ENCODE data around the gene ZBTB7C. TPM values are rescaled to one million over a fixed set of nuclear protein-coding genes. Genes with fewer than 3 reads are reported as not detected.

ZBTB7C gene
- total and polyA plus RNA-seq, 2 experiments from 2014 or later: 2.3 to 5.5 TPM

GRCh38 chr18:48173557-48173956, 235.6 kb downstream of the ZBTB7C start:
- Histone ChIP-seq H3K36me3 (no peaks in the 10 kb centered on the region), H3K4me3 (no peak overlapping the region), H3K4me1 (ENCODE audit: low read depth) (peaks cover 9% of the 10 kb centered on the region), H3K27me3 (no peaks in the 10 kb centered on the region), H3K9me3 (ENCODE audit: low read depth) (no peaks in the 10 kb centered on the region), H3K27ac (no peak overlapping the region)
- no peak for TF ChIP-seq CTCF (IDR thresholded peaks at IDR 0.05; ENCODE audit: low read depth, low read length)
- DNase-seq (ENCODE audit: low read depth in 1 of 2, low spot score in 1 of 2): no peak

GRCh38 chr18:48172226-48173006, 236.8 kb downstream of the ZBTB7C start:
- Histone ChIP-seq H3K4me1 (ENCODE audit: low read depth) (peaks cover 21% of the 10 kb centered on the region), H3K4me3 (no peak overlapping the region), H3K27me3 (no peaks in the 10 kb centered on the region), H3K27ac (no peak overlapping the region), H3K9me3 (ENCODE audit: low read depth) (no peaks in the 10 kb centered on the region), H3K36me3 (no peaks in the 10 kb centered on the region)
- TF ChIP-seq CTCF (IDR thresholded peaks at IDR 0.05; ENCODE audit: low read depth, low read length): no peak
- DNase-seq (ENCODE audit: low read depth in 1 of 2, low spot score in 1 of 2): no peak

GRCh38 chr18:48171490-48172188, 237.5 kb downstream of the ZBTB7C start:
- peaks cover 23% of the 10 kb centered on the region for H3K4me1 ChIP-seq (ENCODE audit: low read depth)
- H3K9me3 ChIP-seq (ENCODE audit: low read depth): no peaks in the 10 kb centered on the region
- DNase-seq (ENCODE audit: low read depth in 1 of 2, low spot score in 1 of 2): no peak
- no peak for TF ChIP-seq CTCF (IDR thresholded peaks at IDR 0.05; ENCODE audit: low read depth, low read length)
- H3K36me3 ChIP-seq: no peaks in the 10 kb centered on the region
- H3K27ac ChIP-seq: no peak overlapping the region
- no peak overlapping the region for H3K4me3 ChIP-seq
- H3K27me3 ChIP-seq: no peaks in the 10 kb centered on the region

- H3K27me3 ChIP-seq: no peaks in the 10 kb centered on the region
- H3K4me1 ChIP-seq (ENCODE audit: low read depth): peaks cover 24% of the 10 kb centered on the region
- TF ChIP-seq CTCF (IDR thresholded peaks at IDR 0.05; ENCODE audit: low read depth, low read length): no peak
- no peak overlapping the region for H3K4me3 ChIP-seq
- H3K9me3 ChIP-seq (ENCODE audit: low read depth): no peaks in the 10 kb centered on the region
- no peaks in the 10 kb centered on the region for H3K36me3 ChIP-seq
- no peak for DNase-seq (ENCODE audit: low read depth in 1 of 2, low spot score in 1 of 2)
- no peak overlapping the region for H3K27ac ChIP-seq
These were observed 238.5 kb downstream of the ZBTB7C start for GRCh38 chr18:48170651-48171050.

GRCh38 chr18:48168861-48169260, 240.3 kb downstream of the ZBTB7C start:
- Histone ChIP-seq H3K4me1 (ENCODE audit: low read depth) (peaks cover 35% of the 10 kb centered on the region), H3K9me3 (ENCODE audit: low read depth) (no peaks in the 10 kb centered on the region), H3K36me3 (no peaks in the 10 kb centered on the region), H3K4me3 (no peak overlapping the region), H3K27me3 (no peaks in the 10 kb centered on the region), H3K27ac (no peak overlapping the region)
- no peak for TF ChIP-seq CTCF (IDR thresholded peaks at IDR 0.05; ENCODE audit: low read depth, low read length)
- no peak for DNase-seq (ENCODE audit: low read depth in 1 of 2, low spot score in 1 of 2)

All from cardiac muscle cell (in vitro differentiated cells and primary cell).